HepG2 (cell line): ENCODE data around the gene ADAD2. TPM values are rescaled to one million over a fixed set of nuclear protein-coding genes. Genes with fewer than 3 reads are reported as not detected.

Experiments
- ATAC-seq: fragments of 200-7000 bp; cut with Tn5 transposase; 3 replicates; pipeline ENCODE4 v1.9.1; 2020; ENCODE audit warnings: mild to moderate bottlenecking, moderate library complexity
- BruUV-seq: library from RNA; stranded (reverse); fragments of 400-500 nt; replicated peaks from 2 replicates; lab custom pipeline; 2021; lab: Mats Ljungman, UMichigan
- CTCF ChIA-PET: fragments of 300-600 bp; formaldehyde crosslinking; extraction: SDS; loops from one replicate; lab custom pipeline; 2021; ENCODE audit warnings: low total read pairs, inconsistent platforms, low intra/inter-chr PET ratio; lab: Yijun Ruan, JAX
- POLR2A ChIA-PET: fragments of 350-600 bp; sonication (Branson Sonifier 250); formaldehyde crosslinking; loops from one replicate; lab custom pipeline; 2020; ENCODE audit warnings: antibody characterized with exemption, inconsistent platforms; lab: Yijun Ruan, JAX
- DNase-seq: peaks from one replicate; pipeline ENCODE4 v3.0.0-alpha.2; 2015; ENCODE audit warnings: low spot score
- FAIRE-seq: peaks from 3 replicates; lab custom pipeline; 2011; peaks lifted over from hg19 to GRCh38; lab: Jason Lieb, UNC
- H2AFZ ChIP-seq: one replicate; pipeline ENCODE4 v1.6.1; 2011; ENCODE audit warnings: low read length, inconsistent platforms
- H3K27ac ChIP-seq: fragments of 300-600 bp; 3 replicates; pipeline ENCODE4 v1.8.0; 2011; ENCODE audit warnings: mixed run types, mild to moderate bottlenecking, mixed read lengths, low read length, inconsistent platforms; ENCODE audit not compliant: insufficient read depth; ENCODE audit errors: extremely low read length
- H3K27me3 ChIP-seq, 2 experiments: fragments of 200-600 bp in 1 of 2; 2 replicates in 1 of 2; 3 replicates in 1 of 2; pipeline versions ENCODE4 v1.6.0 to v1.8.0; 2011; ENCODE audit warnings: low read length in 2 of 2, mild to moderate bottlenecking in 2 of 2, moderate library complexity in 2 of 2, inconsistent platforms in 1 of 2; ENCODE audit not compliant: insufficient read depth in 2 of 2, control insufficient read depth in 1 of 2
- H3K36me3 ChIP-seq, 2 experiments: fragments of 200-600 bp in 1 of 2; replicated peaks in 1 of 2; 2 replicates in 1 of 2; 3 replicates in 1 of 2; pipeline versions ENCODE4 v1.5.1 to v1.8.0; 2011; ENCODE audit warnings: low read length in 2 of 2, inconsistent platforms in 1 of 2; ENCODE audit not compliant: insufficient read depth in 2 of 2, control insufficient read depth in 1 of 2
- H3K4me1 ChIP-seq: 2 replicates; pipeline ENCODE4 v1.5.1; 2012; ENCODE audit warnings: low read length, inconsistent platforms; ENCODE audit not compliant: insufficient read depth
- H3K4me2 ChIP-seq: 2 replicates; pipeline ENCODE4 v1.6.0; 2011; ENCODE audit warnings: low read depth, low read length, inconsistent platforms
- H3K4me3 ChIP-seq, 3 experiments: fragments of 200-600 bp in 1 of 3; sonication (generic), shearing (Covaris generic) in 1 of 3; replicated peaks in 1 of 3; 2 replicates each; pipeline ENCODE4 v1.5.1; 2011 to 2016; ENCODE audit warnings: low read length in 3 of 3, inconsistent platforms in 2 of 3, low read depth in 2 of 3, mild to moderate bottlenecking in 2 of 3, control low read depth in 1 of 3, mixed read lengths in 1 of 3; ENCODE audit not compliant: insufficient read depth in 1 of 3
- H3K79me2 ChIP-seq: one replicate; pipeline ENCODE4 v1.6.1; 2011; ENCODE audit warnings: low read length, inconsistent platforms; ENCODE audit not compliant: insufficient read depth
- H3K9ac ChIP-seq: 2 replicates; pipeline ENCODE4 v1.6.0; 2011; ENCODE audit warnings: mild to moderate bottlenecking, low read depth, low read length, inconsistent platforms; ENCODE audit not compliant: insufficient read depth
- H3K9me3 ChIP-seq: 2 replicates; pipeline ENCODE4 v1.5.1; 2012; ENCODE audit warnings: mild to moderate bottlenecking, low read length
- H4K20me1 ChIP-seq: 2 replicates; pipeline ENCODE4 v1.6.0; 2011; ENCODE audit warnings: inconsistent platforms, mild to moderate bottlenecking, low read length, moderate library complexity; ENCODE audit not compliant: insufficient read depth
- ARID2 ChIP-seq: sonication (generic); formaldehyde crosslinking; IDR thresholded peaks from 2 replicates; pipeline ENCODE4 v1.8.1; 2022; ENCODE audit warnings: mild to moderate bottlenecking, missing genetic modification reagents, borderline replicate concordance
- ATF7 ChIP-seq, 2 experiments: fragments of 450-650 bp in 1 of 2; sonication (generic) in 1 of 2; formaldehyde crosslinking in 1 of 2; IDR thresholded peaks; 2 replicates each; pipeline versions ENCODE4 v1.4.0 to v1.6.1; 2016 to 2020; ENCODE audit warnings: antibody characterized with exemption in 1 of 2, mild to moderate bottlenecking in 1 of 2, missing genetic modification reagents in 1 of 2
- CHCHD3 ChIP-seq: sonication (generic); formaldehyde crosslinking; IDR thresholded peaks from 2 replicates; pipeline ENCODE4 v1.8.0; 2022; ENCODE audit warnings: mild to moderate bottlenecking, missing genetic modification reagents, moderate library complexity
- ERF ChIP-seq: IDR thresholded peaks from 2 replicates; pipeline ENCODE4 v1.6.1; 2018; ENCODE audit warnings: missing biosample characterization, missing genetic modification reagents
- HHEX ChIP-seq: IDR thresholded peaks from 2 replicates; pipeline ENCODE4 v1.6.1; 2016; ENCODE audit warnings: control low read depth
- HOXA9 ChIP-seq: sonication (generic); formaldehyde crosslinking; IDR thresholded peaks from 2 replicates; pipeline ENCODE4 v1.8.1; 2022; ENCODE audit warnings: missing genetic modification reagents, mild to moderate bottlenecking, moderate library complexity, borderline replicate concordance
- MAFG ChIP-seq: sonication (generic); formaldehyde crosslinking; IDR thresholded peaks from 2 replicates; pipeline ENCODE4 v1.5.1; 2020; ENCODE audit warnings: mild to moderate bottlenecking, missing genetic modification reagents
- NCOA2 ChIP-seq: sonication (generic); formaldehyde crosslinking; IDR thresholded peaks from 2 replicates; pipeline ENCODE4 v1.8.0; 2022; ENCODE audit warnings: inconsistent platforms
- PRPF4 ChIP-seq: fragments of 200-400 bp; formaldehyde crosslinking; IDR thresholded peaks from 2 replicates; pipeline ENCODE4 v1.6.1; 2016; ENCODE audit warnings: low read length, low read depth; ENCODE audit not compliant: poor library complexity, severe bottlenecking
- RBAK ChIP-seq: sonication (generic); formaldehyde crosslinking; IDR thresholded peaks from 2 replicates; pipeline ENCODE4 v1.5.1; 2020; ENCODE audit warnings: mild to moderate bottlenecking, missing genetic modification reagents
- SMARCC2 ChIP-seq: fragments of 450-650 bp; IDR thresholded peaks from 2 replicates; pipeline ENCODE4 v1.6.1; 2017; ENCODE audit warnings: antibody characterized with exemption, mild to moderate bottlenecking
- ZNF12 ChIP-seq: sonication (generic); formaldehyde crosslinking; IDR thresholded peaks from 2 replicates; pipeline ENCODE4 v1.5.0; 2020; ENCODE audit warnings: missing genetic modification reagents
- ZNF577 ChIP-seq: sonication (generic); formaldehyde crosslinking; IDR thresholded peaks from 2 replicates; pipeline ENCODE4 v1.4.0; 2020; ENCODE audit warnings: mild to moderate bottlenecking, low read depth, missing genetic modification reagents, borderline replicate concordance
- ZNF775 ChIP-seq: sonication (generic); formaldehyde crosslinking; IDR thresholded peaks from 2 replicates; pipeline ENCODE4 v1.4.0; 2020; ENCODE audit warnings: missing genetic modification reagents, mild to moderate bottlenecking, moderate library complexity, borderline replicate concordance
- ZNF839 ChIP-seq: sonication (generic); formaldehyde crosslinking; IDR thresholded peaks from 2 replicates; pipeline ENCODE4 v1.4.0; 2020; ENCODE audit warnings: missing genetic modification reagents, mild to moderate bottlenecking, borderline replicate concordance
- WGBS: methylation state at CpG from one replicate; pipeline ENCODE4 v1.1.6; 2017; ENCODE audit warnings: low lambda C conversion rate; 5-methylcytosine and 5-hydroxymethylcytosine counted together
- in situ Hi-C: cut with HindIII; loops from 2 replicates; pipeline ENCODE4 v1.10.0; 2017; ENCODE audit warnings: low pct_unique_long_range_greater_than_20kb; ENCODE audit not compliant: extremely low pct_ligation_motif_present
- intact Hi-C: fragments of 100-400 bp; cut with micrococcal nuclease; formaldehyde crosslinking; loops from one replicate; pipeline ENCODE4 v1.10.0; 2022; ENCODE audit not compliant: unreplicated experiment
- polyA plus RNA-seq, 8 experiments: library from polyadenylated mRNA; depleted of rRNA in 3 of 8; stranded (reverse) in 7 of 8; unstranded in 1 of 8; fragments of >200 nt; fragmentation: Illumina TruSeq in 4 of 8; extraction: Trizol in 4 of 8; gene quantifications; 2 replicates each; pipeline versions ENCODE4 v1.2.1 to v1.2.3, GENCODE V29; 2011 to 2016; ENCODE audit warnings: low read depth in 4 of 8, missing spikeins in 1 of 8, mixed read lengths in 1 of 8; ENCODE audit not compliant: insufficient read depth in 1 of 8
- total RNA-seq, 5 experiments: library from RNA; depleted of rRNA; stranded (reverse); fragments of >200 nt; fragmentation: Illumina TruSeq; extraction: Trizol; gene quantifications; 2 replicates each; pipeline ENCODE4 v1.2.3, GENCODE V29; 2016; ENCODE audit warnings: low read depth in 1 of 5
- TF ChIP-seq, protein P1 (sequence below): sonication (generic); formaldehyde crosslinking; IDR thresholded peaks from 2 replicates; pipeline ENCODE4 v1.5.0; 2020; ENCODE audit warnings: mild to moderate bottlenecking, missing genetic modification reagents
- TF ChIP-seq, protein P2 (sequence below): sonication (generic); formaldehyde crosslinking; IDR thresholded peaks from 2 replicates; pipeline ENCODE4 v1.4.0; 2020; ENCODE audit warnings: missing genetic modification reagents, borderline replicate concordance
- TF ChIP-seq, protein P3 (sequence below): sonication (generic); formaldehyde crosslinking; IDR thresholded peaks from 2 replicates; pipeline ENCODE4 v1.8.0; 2022; ENCODE audit warnings: mild to moderate bottlenecking, missing genetic modification reagents, moderate library complexity
- TF ChIP-seq, protein P4 (sequence below): sonication (generic); formaldehyde crosslinking; conservative IDR thresholded peaks from 2 replicates; pipeline ENCODE4 v1.8.0; 2022; ENCODE audit warnings: low read depth, missing genetic modification reagents

The ADAD2 gene
- total and polyA plus RNA-seq, 2 of the 13 experiments (the other 11 are each of a cell fraction or from before 2014, with no cell fraction given): not detected

DNA sequence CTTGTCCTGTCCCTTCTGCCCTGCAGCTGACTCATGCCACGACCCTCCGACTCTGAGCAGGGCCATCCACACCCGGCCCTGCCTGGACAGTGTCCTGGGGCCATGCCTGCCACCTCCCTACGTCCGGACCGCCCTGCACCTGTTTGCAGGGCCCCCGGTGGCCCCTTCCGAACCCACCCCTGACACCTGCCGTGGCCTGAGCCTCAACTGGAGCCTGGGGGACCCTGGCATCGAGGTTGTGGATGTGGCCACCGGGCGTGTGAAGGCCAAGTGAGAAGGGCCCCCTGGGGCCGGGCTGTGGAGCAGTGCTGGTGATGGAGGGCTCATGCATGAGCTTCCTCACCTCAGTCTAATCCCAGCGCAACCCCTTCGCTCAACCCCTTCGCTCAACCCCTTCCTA, 5.1 kb downstream of the ADAD2 start:
- peaks cover 25 to 81% of the 10 kb centered on the region in 2 experiments; a peak in 4 of 5 replicates for H3K27me3 ChIP-seq
- CTCF ChIA-PET: no interaction called here
- no peaks in the 10 kb centered on the region for H3K9me3 ChIP-seq
- H3K4me2 ChIP-seq: no peak overlapping the region
- ATAC-seq: peak; percentile 15
- H3K9ac ChIP-seq: no peak overlapping the region
- H3K79me2 ChIP-seq: no peaks in the 10 kb centered on the region
- no peaks in the 10 kb centered on the region for H3K4me1 ChIP-seq
- no TSS peak for BruUV-seq
- TF ChIP-seq HHEX: no peak
- TF ChIP-seq, protein P1, sequence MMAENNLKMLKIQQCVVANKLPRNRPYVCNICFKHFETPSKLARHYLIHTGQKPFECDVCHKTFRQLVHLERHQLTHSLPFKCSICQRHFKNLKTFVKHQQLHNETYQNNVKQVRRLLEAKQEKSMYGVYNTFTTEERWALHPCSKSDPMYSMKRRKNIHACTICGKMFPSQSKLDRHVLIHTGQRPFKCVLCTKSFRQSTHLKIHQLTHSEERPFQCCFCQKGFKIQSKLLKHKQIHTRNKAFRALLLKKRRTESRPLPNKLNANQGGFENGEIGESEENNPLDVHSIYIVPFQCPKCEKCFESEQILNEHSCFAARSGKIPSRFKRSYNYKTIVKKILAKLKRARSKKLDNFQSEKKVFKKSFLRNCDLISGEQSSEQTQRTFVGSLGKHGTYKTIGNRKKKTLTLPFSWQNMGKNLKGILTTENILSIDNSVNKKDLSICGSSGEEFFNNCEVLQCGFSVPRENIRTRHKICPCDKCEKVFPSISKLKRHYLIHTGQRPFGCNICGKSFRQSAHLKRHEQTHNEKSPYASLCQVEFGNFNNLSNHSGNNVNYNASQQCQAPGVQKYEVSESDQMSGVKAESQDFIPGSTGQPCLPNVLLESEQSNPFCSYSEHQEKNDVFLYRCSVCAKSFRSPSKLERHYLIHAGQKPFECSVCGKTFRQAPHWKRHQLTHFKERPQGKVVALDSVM (CRISPR knock-in tag): no peak
- no peak for TF ChIP-seq ATF7 (IDR thresholded peaks at IDR 0.05)
- TF ChIP-seq ATF7 (CRISPR knock-in tag; IDR thresholded peaks at IDR 0.05): no peak
- TF ChIP-seq PRPF4: no peak
- no peak for TF ChIP-seq ZNF577 (CRISPR knock-in tag)
- no peak for TF ChIP-seq ERF (CRISPR knock-in tag)
- TF ChIP-seq NCOA2 (CRISPR knock-in tag): no peak
- TF ChIP-seq, protein P2, sequence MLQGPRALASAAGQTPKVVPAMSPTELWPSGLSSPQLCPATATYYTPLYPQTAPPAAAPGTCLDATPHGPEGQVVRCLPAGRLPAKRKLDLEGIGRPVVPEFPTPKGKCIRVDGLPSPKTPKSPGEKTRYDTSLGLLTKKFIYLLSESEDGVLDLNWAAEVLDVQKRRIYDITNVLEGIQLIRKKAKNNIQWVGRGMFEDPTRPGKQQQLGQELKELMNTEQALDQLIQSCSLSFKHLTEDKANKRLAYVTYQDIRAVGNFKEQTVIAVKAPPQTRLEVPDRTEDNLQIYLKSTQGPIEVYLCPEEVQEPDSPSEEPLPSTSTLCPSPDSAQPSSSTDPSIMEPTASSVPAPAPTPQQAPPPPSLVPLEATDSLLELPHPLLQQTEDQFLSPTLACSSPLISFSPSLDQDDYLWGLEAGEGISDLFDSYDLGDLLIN (CRISPR knock-in tag): no peak
- TF ChIP-seq ZNF775 (CRISPR knock-in tag): no peak
- TF ChIP-seq CHCHD3 (CRISPR knock-in tag): no peak
- no peak for TF ChIP-seq ARID2 (CRISPR knock-in tag)
- TF ChIP-seq, protein P3, sequence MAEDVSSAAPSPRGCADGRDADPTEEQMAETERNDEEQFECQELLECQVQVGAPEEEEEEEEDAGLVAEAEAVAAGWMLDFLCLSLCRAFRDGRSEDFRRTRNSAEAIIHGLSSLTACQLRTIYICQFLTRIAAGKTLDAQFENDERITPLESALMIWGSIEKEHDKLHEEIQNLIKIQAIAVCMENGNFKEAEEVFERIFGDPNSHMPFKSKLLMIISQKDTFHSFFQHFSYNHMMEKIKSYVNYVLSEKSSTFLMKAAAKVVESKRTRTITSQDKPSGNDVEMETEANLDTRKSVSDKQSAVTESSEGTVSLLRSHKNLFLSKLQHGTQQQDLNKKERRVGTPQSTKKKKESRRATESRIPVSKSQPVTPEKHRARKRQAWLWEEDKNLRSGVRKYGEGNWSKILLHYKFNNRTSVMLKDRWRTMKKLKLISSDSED (CRISPR knock-in tag): no peak
- no peak for TF ChIP-seq ZNF839
- TF ChIP-seq ZNF12 (CRISPR knock-in tag): no peak
- TF ChIP-seq, protein P4, sequence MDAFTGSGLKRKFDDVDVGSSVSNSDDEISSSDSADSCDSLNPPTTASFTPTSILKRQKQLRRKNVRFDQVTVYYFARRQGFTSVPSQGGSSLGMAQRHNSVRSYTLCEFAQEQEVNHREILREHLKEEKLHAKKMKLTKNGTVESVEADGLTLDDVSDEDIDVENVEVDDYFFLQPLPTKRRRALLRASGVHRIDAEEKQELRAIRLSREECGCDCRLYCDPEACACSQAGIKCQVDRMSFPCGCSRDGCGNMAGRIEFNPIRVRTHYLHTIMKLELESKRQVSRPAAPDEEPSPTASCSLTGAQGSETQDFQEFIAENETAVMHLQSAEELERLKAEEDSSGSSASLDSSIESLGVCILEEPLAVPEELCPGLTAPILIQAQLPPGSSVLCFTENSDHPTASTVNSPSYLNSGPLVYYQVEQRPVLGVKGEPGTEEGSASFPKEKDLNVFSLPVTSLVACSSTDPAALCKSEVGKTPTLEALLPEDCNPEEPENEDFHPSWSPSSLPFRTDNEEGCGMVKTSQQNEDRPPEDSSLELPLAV (CRISPR knock-in tag): no peak
- TF ChIP-seq RBAK (CRISPR knock-in tag): no peak
- TF ChIP-seq MAFG: no peak
- no peak for TF ChIP-seq HOXA9 (CRISPR knock-in tag)
- TF ChIP-seq SMARCC2: no peak
- no peak overlapping the region for H2AFZ ChIP-seq
- no peaks in the 10 kb centered on the region for H4K20me1 ChIP-seq
- H3K4me3 ChIP-seq: no peak overlapping the region
- intact Hi-C loops (loop anchor here (5.0 kb wide), 1 partner anchor 534 kb away; no protein-coding TSS in a partner anchor), in situ Hi-C loops (loop anchor here (25.0 kb wide), 1 partner anchor 234 kb away; the partner anchor contains the start of genes NECAB2 and OSGIN1)
- H3K36me3 ChIP-seq: no peaks in the 10 kb centered on the region
- FAIRE-seq: no peak
- WGBS: 52% methylated on average over 13 of the region's 16 CpGs
- no peak for DNase-seq
- H3K27ac ChIP-seq: no peak overlapping the region
- POLR2A ChIA-PET: no interaction called here
